ENCODE measurements around the gene KLHL13. TPM values are rescaled to one million over a fixed set of nuclear protein-coding genes. Genes with fewer than 3 reads are reported as not detected.

Gene KLHL13
- polyA plus RNA-seq, 3 donors: 1.1 to 3.3 (median 1.3) TPM

GRCh38 chrX:118109065-118109464 is 7.5 kb downstream of the KLHL13 start:
- 85 to 96% (median 96%) methylated on average over 4 to 5 of the region's 5 CpGs for WGBS, 3 donors
- no peak overlapping the region for H3K27ac ChIP-seq (ENCODE audit: low read depth, low read length)

- WGBS, 3 donors: 33 to 60% (median 38%) methylated on average over 1 of the region's 1 CpG
- no peak overlapping the region for H3K27ac ChIP-seq (ENCODE audit: low read depth, low read length)
These were observed 8.3 kb downstream of the KLHL13 start for GRCh38 chrX:118108304-118108703.

DNA sequence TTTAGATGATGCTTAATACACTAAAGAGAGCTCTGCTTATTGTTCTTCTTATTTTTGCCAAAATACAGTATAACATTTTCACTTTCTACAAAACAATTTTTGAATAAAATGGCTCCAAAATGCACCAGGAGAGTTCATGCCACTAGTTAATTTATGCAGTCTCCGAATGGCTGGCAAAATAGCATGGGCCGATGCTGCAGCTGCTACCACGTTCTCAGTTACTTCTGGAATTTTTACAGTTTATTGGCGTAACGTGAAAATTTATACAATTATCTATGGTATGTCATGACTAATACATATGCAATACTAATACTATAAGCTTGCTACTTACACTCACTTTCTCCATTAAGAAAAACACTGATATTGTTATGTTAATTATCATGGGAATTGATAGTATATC is 16.5 kb downstream of the KLHL13 start:
- WGBS, 3 donors: 81 to 94% (median 94%) methylated on average over 5 of the region's 5 CpGs
- H3K27ac ChIP-seq (ENCODE audit: low read depth, low read length): no peak overlapping the region

DNA sequence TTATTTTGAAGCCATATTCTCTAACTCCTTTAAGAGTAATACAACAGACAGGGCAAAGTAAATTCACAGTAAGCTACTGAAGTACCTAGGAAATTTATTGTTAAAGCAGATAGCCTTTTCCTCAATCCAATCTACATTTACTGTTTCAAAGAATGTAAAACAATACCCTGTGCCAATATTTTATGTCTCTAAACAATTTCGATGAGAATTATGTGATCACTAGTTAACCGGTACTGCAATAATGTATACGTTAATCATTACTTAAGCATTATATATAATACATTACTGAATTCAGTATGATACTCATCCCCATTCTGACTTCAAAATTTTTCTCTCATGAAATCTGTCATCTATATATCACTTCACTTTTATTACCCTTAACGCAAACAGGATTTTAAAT is 28.5 kb downstream of the KLHL13 start:
- WGBS, 3 donors: 84 to 94% (median 87%) methylated on average over 4 of the region's 4 CpGs
- no peak overlapping the region for H3K27ac ChIP-seq (ENCODE audit: low read depth, low read length)

- 29 to 50% (median 41%) methylated on average over 1 of the region's 1 CpG for WGBS, 3 donors
- no peak overlapping the region for H3K27ac ChIP-seq (ENCODE audit: low read depth, low read length)
These were observed 42.4 kb downstream of the KLHL13 start for GRCh38 chrX:118074196-118074595.

- H3K27ac ChIP-seq (ENCODE audit: low read depth, low read length): no peak overlapping the region
- WGBS, 3 donors: 73 to 95% (median 94%) methylated on average over 2 of the region's 2 CpGs
These were observed 49.6 kb downstream of the KLHL13 start for GRCh38 chrX:118066867-118067515.

DNA sequence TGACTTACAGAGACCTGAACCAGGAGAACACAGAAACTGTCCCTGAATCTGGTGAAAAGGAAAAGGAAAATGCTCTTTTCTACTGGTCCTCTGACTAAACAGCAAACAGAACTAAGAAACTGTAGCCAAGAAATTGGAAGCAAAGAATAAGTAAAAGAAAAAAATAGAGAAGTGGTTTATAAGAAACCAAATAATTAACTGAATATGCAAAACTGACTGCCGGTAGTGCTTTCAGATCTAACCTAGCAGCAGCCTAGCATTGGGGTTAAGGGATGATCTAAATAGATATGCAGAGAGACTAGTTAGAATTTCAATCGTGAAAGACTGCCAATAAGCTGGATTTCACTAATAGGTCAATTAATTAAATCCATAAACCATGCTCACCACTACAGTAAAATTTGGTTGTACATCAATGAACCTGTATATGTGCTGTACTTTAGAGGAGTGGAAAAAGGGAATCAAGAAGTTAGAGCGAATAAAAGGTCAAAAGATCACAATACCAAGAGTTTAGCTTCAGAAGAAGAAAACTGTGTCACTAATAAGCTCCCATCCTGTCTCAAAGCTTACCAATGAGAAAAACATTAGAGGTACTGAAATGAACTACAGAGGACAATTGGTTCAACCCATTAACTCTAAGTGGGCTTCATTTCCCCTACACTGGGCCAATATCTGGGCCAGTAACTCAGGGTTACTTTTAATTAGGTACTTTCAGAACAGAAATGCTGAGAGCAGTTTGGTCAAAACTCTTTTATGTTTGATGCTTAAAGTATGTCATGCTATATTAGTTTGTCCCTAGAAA is 53.6 kb downstream of the KLHL13 start:
- no peak overlapping the region for H3K27ac ChIP-seq (ENCODE audit: low read depth, low read length)
- 56 to 87% (median 76%) methylated on average over 3 of the region's 3 CpGs for WGBS, 3 donors

DNA sequence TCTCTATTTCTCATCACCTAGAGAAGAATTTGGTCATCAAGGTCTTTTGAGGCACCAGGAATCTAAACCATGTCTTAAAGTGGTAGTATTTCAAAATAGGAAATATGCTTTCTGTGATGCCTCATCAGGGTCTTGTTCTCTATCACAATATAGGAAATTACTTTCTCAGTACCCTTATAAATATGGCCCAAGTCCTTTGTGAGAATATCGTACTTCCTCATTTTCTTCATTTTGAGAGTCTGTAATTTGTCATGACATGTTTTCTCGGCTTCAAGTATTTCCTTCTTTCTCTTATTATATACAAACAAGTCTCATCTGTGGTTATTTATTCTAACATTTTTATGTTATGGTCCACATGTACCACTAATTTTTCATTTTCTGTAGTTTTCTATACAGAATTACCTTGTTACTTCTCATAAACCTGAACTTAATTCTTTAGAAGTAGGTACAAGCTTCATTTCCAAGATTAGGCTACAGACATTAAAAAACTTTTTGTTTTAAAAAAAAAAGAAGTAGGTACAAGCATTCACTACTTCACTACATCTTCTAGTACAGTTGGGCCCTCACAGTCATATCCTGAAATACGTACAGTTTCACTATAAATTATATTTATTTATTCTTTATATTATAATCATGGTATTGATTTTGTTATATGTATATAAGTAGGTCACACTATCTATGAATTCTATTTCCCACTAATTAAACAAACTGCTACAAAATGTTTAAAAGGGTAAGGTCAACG is 54.4 kb downstream of the KLHL13 start:
- no peak overlapping the region for H3K27ac ChIP-seq (ENCODE audit: low read depth, low read length)
- 47 to 73% (median 63%) methylated on average over 4 of the region's 4 CpGs for WGBS, 3 donors

DNA sequence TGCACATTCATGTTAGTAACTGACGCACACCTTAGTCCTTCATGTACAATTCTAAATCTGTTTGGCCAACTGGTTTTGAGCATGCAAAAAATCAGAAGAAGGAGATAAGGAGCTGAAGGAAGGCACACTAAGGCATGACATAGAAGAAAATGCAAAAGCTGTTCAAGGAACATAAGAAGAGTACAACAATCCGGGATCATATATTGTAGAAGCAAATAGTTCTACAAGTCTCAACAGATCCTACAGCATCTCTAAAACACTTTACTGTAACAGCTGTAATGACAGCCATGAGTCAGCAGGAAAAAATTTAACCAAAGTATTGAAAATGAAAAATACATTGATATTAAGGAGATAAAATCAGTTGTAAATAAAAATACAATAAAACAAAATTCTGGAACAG is 57.7 kb downstream of the KLHL13 start:
- 89 to 98% (median 94%) methylated on average over 2 of the region's 2 CpGs for WGBS, 3 donors
- H3K27ac ChIP-seq (ENCODE audit: low read depth, low read length): no peak overlapping the region

- 44 to 93% (median 58%) methylated on average over 2 of the region's 2 CpGs for WGBS, 3 donors
- no peak overlapping the region for H3K27ac ChIP-seq (ENCODE audit: low read depth, low read length)
These were observed 59.7 kb downstream of the KLHL13 start for GRCh38 chrX:118056870-118057269.

DNA sequence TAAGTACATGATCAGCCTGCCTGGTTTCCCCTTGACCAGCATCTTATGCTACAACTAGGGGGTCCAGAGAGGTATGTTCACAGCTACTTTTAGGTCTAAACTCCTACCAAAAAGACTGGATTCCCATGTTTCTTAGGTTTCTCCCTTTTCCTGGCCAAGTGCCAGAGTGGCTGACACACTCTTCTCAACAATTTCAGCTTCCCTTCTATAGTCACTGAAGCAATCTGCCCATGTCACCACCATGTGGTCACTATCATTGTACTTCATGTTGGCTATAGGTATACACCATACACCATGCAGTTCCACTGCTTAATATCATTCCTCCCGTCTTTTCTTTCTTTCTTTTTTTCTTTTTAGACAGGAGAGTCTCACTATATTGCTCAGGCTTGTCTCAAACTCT is 66.9 kb downstream of the KLHL13 start:
- 55 to 76% (median 70%) methylated on average over 1 of the region's 1 CpG for WGBS, 3 donors

GRCh38 chrX:118047446-118048186 is 69.0 kb downstream of the KLHL13 start:
- H3K27ac ChIP-seq (ENCODE audit: low read depth, low read length): no peak overlapping the region
- WGBS, 3 donors: 54 to 86% (median 68%) methylated on average over 4 of the region's 4 CpGs

More for the DNA sequence above, 66.9 kb downstream of the KLHL13 start:
- H3K27ac ChIP-seq (ENCODE audit: low read depth, low read length): no peak overlapping the region

DNA sequence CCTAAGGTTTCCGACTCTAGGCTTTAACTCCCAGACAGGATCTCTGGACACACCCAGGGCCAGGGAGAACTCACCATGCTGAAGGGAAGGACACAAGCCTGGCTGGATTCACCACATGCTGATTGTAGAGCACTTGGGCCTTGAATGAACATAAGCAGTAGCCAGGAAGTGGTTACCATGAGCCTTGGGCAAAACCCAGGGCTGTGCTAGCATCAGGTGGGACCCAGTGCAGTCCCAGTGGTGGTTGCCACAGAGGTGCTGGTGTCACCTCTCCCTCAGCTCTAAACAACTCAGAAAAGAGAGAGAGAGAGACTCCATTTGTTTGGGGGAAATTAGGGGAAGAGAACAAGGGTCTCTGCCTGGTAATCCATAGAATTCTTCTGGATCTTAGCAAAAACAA is 77.0 kb downstream of the KLHL13 start:
- WGBS, 3 donors: 90 to 100% (median 97%) methylated on average over 1 of the region's 1 CpG
- no peak overlapping the region for H3K27ac ChIP-seq (ENCODE audit: low read depth, low read length)

DNA sequence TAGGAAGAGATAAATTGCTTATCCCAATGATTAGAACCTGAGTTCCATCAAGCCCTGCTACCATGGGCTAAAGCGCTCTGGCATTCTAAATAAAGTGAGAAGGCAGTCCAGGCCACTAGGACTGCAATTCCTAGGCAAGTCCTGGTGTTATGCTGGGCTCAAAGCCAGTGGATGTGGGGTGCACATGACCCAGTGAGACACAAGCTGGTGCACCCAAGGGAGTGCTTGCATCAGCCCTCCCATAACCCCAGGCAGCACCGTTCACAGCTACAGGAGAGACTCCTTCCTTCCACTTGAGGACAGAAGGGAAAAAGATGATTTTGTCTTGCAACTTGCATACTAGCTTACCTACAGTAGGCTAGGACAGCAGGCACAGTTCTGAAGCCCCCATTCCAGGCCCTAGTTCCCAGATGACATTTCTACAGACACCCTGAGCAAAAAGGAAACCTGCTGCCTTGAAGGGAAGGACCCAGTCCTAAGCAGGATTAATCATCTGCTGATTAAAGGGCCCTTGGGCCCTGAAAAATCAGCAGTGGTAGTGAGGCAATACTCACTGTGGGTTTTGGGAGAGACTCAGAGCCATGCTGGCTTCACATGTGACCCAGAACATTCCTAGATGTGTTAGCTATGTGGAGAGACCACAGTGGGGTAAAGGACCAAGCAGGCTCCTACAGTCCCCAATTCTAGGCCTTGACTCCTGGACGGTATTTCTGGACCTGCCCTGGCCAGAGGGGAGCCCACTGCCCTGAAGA is 77.8 kb downstream of the KLHL13 start:
- 70 to 100% (median 80%) methylated on average over 3 of the region's 3 CpGs for WGBS, 3 donors

DNA sequence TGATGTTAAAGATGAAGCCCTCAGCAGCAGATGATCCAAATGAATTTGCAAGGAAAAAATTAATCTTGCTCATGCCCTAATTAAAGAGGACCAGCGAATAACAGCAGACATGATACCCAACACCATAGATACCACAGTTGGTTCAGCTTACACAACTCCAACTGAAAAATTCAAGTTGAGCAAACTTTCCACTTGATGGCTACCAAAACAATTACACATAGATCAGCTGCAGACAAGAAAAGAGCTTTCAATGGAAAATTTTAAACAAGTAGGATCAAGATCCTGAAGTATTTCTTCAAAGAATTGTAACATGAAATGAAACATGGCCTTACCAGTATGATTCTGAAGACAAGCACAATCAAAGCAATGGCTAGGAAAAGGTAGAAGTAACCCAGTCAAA is 90.0 kb downstream of the KLHL13 start:
- 48 to 88% (median 80%) methylated on average over 1 of the region's 1 CpG for WGBS, 3 donors
- no peak overlapping the region for H3K27ac ChIP-seq (ENCODE audit: low read depth, low read length)

More for the DNA sequence above, 77.8 kb downstream of the KLHL13 start:
- H3K27ac ChIP-seq (ENCODE audit: low read depth, low read length): no peak overlapping the region

DNA sequence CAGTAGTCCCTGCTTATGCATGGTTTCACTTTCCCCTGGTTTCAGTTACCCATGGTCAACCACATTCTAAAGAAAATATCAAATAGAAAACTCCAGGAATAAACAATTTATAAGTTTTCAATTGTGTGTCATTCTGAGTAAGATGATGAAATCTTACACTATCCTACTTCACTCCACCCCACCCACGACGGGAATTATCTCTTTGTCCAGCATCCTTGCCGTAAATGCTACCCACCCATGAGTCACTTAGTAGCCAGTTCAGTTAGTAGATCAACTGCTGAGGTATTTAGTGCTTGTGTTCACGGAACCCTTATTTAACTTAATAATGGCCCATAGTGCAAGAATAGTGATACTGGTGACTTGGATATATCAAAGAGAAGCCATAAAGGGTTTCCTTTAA is 91.4 kb downstream of the KLHL13 start:
- H3K27ac ChIP-seq (ENCODE audit: low read depth, low read length): no peak overlapping the region
- 67 to 99% (median 86%) methylated on average over 4 of the region's 4 CpGs for WGBS, 3 donors

- H3K27ac ChIP-seq (ENCODE audit: low read depth, low read length): no peak overlapping the region
- 13 to 49% (median 45%) methylated on average over 1 of the region's 1 CpG for WGBS, 3 donors
These were observed 92.1 kb downstream of the KLHL13 start for GRCh38 chrX:118024482-118024881.

GRCh38 chrX:118022753-118023152 is 93.9 kb downstream of the KLHL13 start:
- no peak overlapping the region for H3K27ac ChIP-seq (ENCODE audit: low read depth, low read length)
- 48 to 78% (median 68%) methylated on average over 2 of the region's 2 CpGs for WGBS, 3 donors

Data from adipose tissue (tissue), 3 donors.